Measurements from ENCODE around the gene UGT1A7.

Gene UGT1A7

DNA sequence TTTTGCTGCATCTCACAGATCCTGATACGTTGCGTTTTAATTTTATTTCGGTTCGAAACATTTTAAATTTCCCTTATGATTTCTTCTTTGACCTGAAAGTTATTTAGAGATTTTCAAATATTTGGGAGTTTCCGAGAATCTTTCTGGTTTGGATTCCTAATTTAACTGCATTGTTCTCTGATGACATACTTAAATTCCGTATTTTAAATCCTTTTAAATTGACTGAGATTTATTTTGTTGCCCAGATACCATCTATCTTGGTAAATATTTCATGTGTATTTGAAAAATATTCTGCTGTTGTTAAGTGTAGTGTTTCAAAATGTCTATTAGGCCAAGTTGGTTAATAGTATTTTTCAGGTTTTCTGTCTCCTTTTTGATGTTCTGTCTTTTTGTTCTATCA lies 134.2 kb downstream of the UGT1A7 start:
- Histone ChIP-seq H2BK15ac (replicated peaks; ENCODE audit: low read depth) (no peak overlapping the region), H3K4me3 (ENCODE audit: low read length) (no peak overlapping the region), H2AK5ac (ENCODE audit: low read length) (no peak overlapping the region), H4K8ac (ENCODE audit: low read depth, low read length) (no peak overlapping the region), H3K18ac (ENCODE audit: low read length) (no peak overlapping the region), H3K23ac (ENCODE audit: low read length) (no peak overlapping the region), H3K9ac (ENCODE audit: low read length) (no peak overlapping the region), H3K27me3 (ENCODE audit: insufficient read depth, low read length, poor library complexity) (no peaks in the 10 kb centered on the region), H2BK120ac (ENCODE audit: low read depth, low read length) (no peak overlapping the region), H3K27ac (ENCODE audit: low read depth, low read length) (no peak overlapping the region), H2BK5ac (ENCODE audit: low read length) (no peak overlapping the region), H3K4me2 (ENCODE audit: low read length) (no peak overlapping the region), H3K79me2 (ENCODE audit: control insufficient read depth, insufficient read depth, low read length) (no peaks in the 10 kb centered on the region), H4K5ac (ENCODE audit: low read length) (no peak overlapping the region), H3K4ac (ENCODE audit: low read depth, low read length) (no peak overlapping the region), H3K79me1 (ENCODE audit: low read length) (no peaks in the 10 kb centered on the region), H3K56ac (ENCODE audit: low read length) (no peak overlapping the region), H3K36me3 (ENCODE audit: control insufficient read depth, insufficient read depth, low read length) (no peaks in the 10 kb centered on the region), H3K4me1 (ENCODE audit: control insufficient read depth, low read depth, low read length) (no peaks in the 10 kb centered on the region)
- DNase-seq: no peak
- no CpG with 5 or more reads among the region's 6 CpGs for WGBS (ENCODE audit: extremely low coverage, insufficient coverage, low lambda C conversion rate)

DNA sequence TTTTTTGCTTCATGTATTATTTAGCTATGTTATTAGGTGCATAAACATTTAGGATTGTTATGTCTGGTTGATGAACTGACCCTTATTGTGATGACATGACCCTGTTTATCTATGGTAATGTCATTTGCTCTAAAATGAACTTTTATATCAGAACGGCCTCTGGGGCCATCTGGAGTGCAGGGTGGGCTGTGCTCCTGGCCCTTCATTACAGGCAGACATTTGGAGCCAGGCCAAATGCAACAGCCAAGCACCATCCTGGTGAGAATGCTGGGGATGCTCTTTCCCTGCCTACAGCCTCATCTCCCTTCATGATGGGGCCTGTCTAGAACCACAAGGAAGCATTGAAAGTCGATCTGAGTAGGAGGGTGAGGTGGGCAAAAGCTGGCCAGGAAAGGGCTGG lies 134.6 kb downstream of the UGT1A7 start:
- Histone ChIP-seq H3K27ac (ENCODE audit: low read depth, low read length) (no peak overlapping the region), H3K36me3 (ENCODE audit: control insufficient read depth, insufficient read depth, low read length) (no peaks in the 10 kb centered on the region), H3K4ac (ENCODE audit: low read depth, low read length) (no peak overlapping the region), H2BK120ac (ENCODE audit: low read depth, low read length) (no peak overlapping the region), H2BK15ac (replicated peaks; ENCODE audit: low read depth) (no peak overlapping the region), H3K56ac (ENCODE audit: low read length) (no peak overlapping the region), H3K23ac (ENCODE audit: low read length) (no peak overlapping the region), H2AK5ac (ENCODE audit: low read length) (no peak overlapping the region), H2BK5ac (ENCODE audit: low read length) (no peak overlapping the region), H3K79me2 (ENCODE audit: control insufficient read depth, insufficient read depth, low read length) (no peaks in the 10 kb centered on the region), H3K18ac (ENCODE audit: low read length) (no peak overlapping the region), H3K9ac (ENCODE audit: low read length) (no peak overlapping the region), H3K4me1 (ENCODE audit: control insufficient read depth, low read depth, low read length) (no peaks in the 10 kb centered on the region), H3K4me2 (ENCODE audit: low read length) (no peak overlapping the region), H3K79me1 (ENCODE audit: low read length) (no peaks in the 10 kb centered on the region), H3K27me3 (ENCODE audit: insufficient read depth, low read length, poor library complexity) (no peaks in the 10 kb centered on the region), H4K8ac (ENCODE audit: low read depth, low read length) (no peak overlapping the region), H3K4me3 (ENCODE audit: low read length) (no peak overlapping the region), H4K5ac (ENCODE audit: low read length) (no peak overlapping the region)
- no peak for DNase-seq
- no CpG with 5 or more reads among the region's 2 CpGs for WGBS (ENCODE audit: extremely low coverage, insufficient coverage, low lambda C conversion rate)

DNA sequence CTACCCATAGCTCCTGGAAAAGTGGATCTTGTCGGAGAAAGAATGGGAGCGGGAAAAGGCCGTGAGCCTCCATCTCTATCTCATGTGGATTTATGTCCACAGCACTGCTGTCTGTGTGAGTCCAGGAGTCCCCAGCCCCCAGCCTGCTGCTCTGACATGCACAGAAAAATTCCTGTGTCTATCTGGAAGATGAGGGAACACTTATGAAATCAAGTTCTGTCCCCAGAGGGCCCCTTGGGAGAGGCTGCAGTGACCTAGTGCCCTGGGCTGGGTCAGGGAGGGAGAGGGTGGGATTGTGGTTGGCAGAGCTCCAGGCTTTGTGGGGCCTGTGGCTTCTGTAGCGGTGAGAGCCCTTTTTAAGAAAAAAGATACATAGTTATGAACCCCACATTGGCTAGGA lies 135.1 kb downstream of the UGT1A7 start:
- Histone ChIP-seq H3K4me1 (ENCODE audit: control insufficient read depth, low read depth, low read length) (no peaks in the 10 kb centered on the region), H3K9ac (ENCODE audit: low read length) (no peak overlapping the region), H2BK120ac (ENCODE audit: low read depth, low read length) (no peak overlapping the region)

DNA sequence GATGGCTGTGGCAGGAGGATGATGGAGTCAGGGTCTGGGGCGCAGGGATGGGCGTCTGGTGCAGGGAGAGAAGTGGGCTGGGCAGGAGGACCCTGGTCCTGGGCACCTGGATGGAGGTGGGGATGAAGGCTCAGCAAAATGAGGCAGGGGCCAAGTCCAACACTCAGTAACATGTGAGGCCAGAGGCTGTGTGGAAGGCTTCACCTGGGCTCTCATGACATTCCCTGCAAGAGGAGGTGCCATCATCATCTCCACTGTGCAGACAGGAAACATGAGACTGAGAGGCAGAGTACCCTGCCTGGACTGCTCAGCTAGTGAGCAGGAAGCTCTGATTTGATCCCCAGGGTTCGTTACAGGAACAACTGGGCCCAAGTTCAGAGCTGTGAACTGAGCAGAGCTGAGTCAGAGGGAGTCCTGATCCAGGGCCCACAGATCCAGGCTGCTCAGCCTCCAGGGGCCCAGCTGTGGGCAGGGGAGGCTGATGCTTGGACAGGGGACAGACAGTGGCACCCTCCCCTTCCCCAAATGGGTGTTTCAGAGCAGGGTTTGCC lies 135.7 kb downstream of the UGT1A7 start:
- Histone ChIP-seq H3K18ac (ENCODE audit: low read length) (no peak overlapping the region), H3K36me3 (ENCODE audit: control insufficient read depth, insufficient read depth, low read length) (no peaks in the 10 kb centered on the region), H2BK5ac (ENCODE audit: low read length) (no peak overlapping the region), H4K5ac (ENCODE audit: low read length) (no peak overlapping the region), H2BK120ac (ENCODE audit: low read depth, low read length) (no peak overlapping the region), H4K8ac (ENCODE audit: low read depth, low read length) (no peak overlapping the region), H3K4me1 (ENCODE audit: control insufficient read depth, low read depth, low read length) (no peaks in the 10 kb centered on the region), H3K4me3 (ENCODE audit: low read length) (no peak overlapping the region), H3K4me2 (ENCODE audit: low read length) (no peak overlapping the region), H3K79me1 (ENCODE audit: low read length) (no peaks in the 10 kb centered on the region), H3K56ac (ENCODE audit: low read length) (no peak overlapping the region), H3K79me2 (ENCODE audit: control insufficient read depth, insufficient read depth, low read length) (no peaks in the 10 kb centered on the region), H3K23ac (ENCODE audit: low read length) (no peak overlapping the region), H3K9ac (ENCODE audit: low read length) (no peak overlapping the region), H3K27me3 (ENCODE audit: insufficient read depth, low read length, poor library complexity) (no peaks in the 10 kb centered on the region), H3K4ac (ENCODE audit: low read depth, low read length) (no peak overlapping the region), H2BK15ac (replicated peaks; ENCODE audit: low read depth) (no peak overlapping the region), H2AK5ac (ENCODE audit: low read length) (no peak overlapping the region), H3K27ac (ENCODE audit: low read depth, low read length) (no peak overlapping the region)
- no CpG with 5 or more reads among the region's 3 CpGs for WGBS (ENCODE audit: extremely low coverage, insufficient coverage, low lambda C conversion rate)
- DNase-seq: no peak

More for the DNA sequence above, 135.1 kb downstream of the UGT1A7 start:
- Histone ChIP-seq H3K79me1 (ENCODE audit: low read length) (no peaks in the 10 kb centered on the region), H3K23ac (ENCODE audit: low read length) (no peak overlapping the region), H3K4me3 (ENCODE audit: low read length) (no peak overlapping the region), H3K18ac (ENCODE audit: low read length) (no peak overlapping the region), H3K27ac (ENCODE audit: low read depth, low read length) (no peak overlapping the region), H3K56ac (ENCODE audit: low read length) (no peak overlapping the region), H3K79me2 (ENCODE audit: control insufficient read depth, insufficient read depth, low read length) (no peaks in the 10 kb centered on the region), H3K4me2 (ENCODE audit: low read length) (no peak overlapping the region), H2AK5ac (ENCODE audit: low read length) (no peak overlapping the region), H3K36me3 (ENCODE audit: control insufficient read depth, insufficient read depth, low read length) (no peaks in the 10 kb centered on the region), H4K8ac (ENCODE audit: low read depth, low read length) (no peak overlapping the region), H3K27me3 (ENCODE audit: insufficient read depth, low read length, poor library complexity) (no peaks in the 10 kb centered on the region), H2BK15ac (replicated peaks; ENCODE audit: low read depth) (no peak overlapping the region), H2BK5ac (ENCODE audit: low read length) (no peak overlapping the region), H4K5ac (ENCODE audit: low read length) (no peak overlapping the region), H3K4ac (ENCODE audit: low read depth, low read length) (no peak overlapping the region)
- WGBS (ENCODE audit: extremely low coverage, insufficient coverage, low lambda C conversion rate): no CpG with 5 or more reads among the region's 4 CpGs
- no peak for DNase-seq

DNA sequence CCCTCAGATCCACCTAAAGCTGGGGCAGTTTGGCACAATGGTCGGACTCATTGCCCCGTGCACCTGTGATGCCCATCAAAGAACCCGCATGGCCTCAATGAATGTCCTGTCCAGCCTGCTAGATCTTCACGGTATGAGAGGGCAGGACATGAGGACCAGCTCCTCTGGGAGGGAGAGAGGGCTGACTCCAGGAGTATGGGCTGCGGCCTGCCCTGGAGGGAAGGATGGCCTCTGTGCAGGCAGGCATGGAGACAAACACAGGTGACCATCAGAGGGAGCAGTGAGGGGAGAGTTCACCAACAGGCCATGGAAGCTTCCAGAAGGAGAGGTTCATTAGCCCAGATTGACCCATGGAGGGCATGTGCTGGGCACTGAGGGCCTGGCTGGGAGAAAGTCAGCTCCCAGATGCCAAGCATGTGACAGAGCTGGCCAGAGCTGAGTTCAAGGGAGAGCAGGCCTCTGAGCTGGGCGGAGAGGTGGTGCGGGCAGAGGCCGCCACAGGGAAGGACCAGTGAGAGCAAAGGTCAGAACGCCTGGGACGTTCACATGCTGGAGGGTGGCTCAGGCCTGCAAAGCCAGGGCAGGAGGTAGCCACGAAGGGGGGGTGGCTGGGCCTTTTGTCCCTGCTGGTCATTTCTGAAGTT lies 136.4 kb downstream of the UGT1A7 start:
- no peak overlapping the region for H3K23ac ChIP-seq (ENCODE audit: low read length)
- no peak overlapping the region for H2BK5ac ChIP-seq (ENCODE audit: low read length)
- H2BK120ac ChIP-seq (ENCODE audit: low read depth, low read length): no peak overlapping the region
- H2AK5ac ChIP-seq (ENCODE audit: low read length): no peak overlapping the region
- H3K9ac ChIP-seq (ENCODE audit: low read length): no peak overlapping the region
- H3K36me3 ChIP-seq (ENCODE audit: control insufficient read depth, insufficient read depth, low read length): no peaks in the 10 kb centered on the region
- no peak overlapping the region for H4K5ac ChIP-seq (ENCODE audit: low read length)
- H4K8ac ChIP-seq (ENCODE audit: low read depth, low read length): no peak overlapping the region
- WGBS (ENCODE audit: extremely low coverage, insufficient coverage, low lambda C conversion rate): no CpG with 5 or more reads among the region's 11 CpGs
- no peak for DNase-seq
- H2BK15ac ChIP-seq (replicated peaks; ENCODE audit: low read depth): no peak overlapping the region
- H3K56ac ChIP-seq (ENCODE audit: low read length): no peak overlapping the region
- H3K4me3 ChIP-seq (ENCODE audit: low read length): no peak overlapping the region
- no peaks in the 10 kb centered on the region for H3K4me1 ChIP-seq (ENCODE audit: control insufficient read depth, low read depth, low read length)
- H3K27me3 ChIP-seq (ENCODE audit: insufficient read depth, low read length, poor library complexity): no peaks in the 10 kb centered on the region
- no peak overlapping the region for H3K4me2 ChIP-seq (ENCODE audit: low read length)
- H3K27ac ChIP-seq (ENCODE audit: low read depth, low read length): no peak overlapping the region
- H3K18ac ChIP-seq (ENCODE audit: low read length): no peak overlapping the region
- H3K79me1 ChIP-seq (ENCODE audit: low read length): no peaks in the 10 kb centered on the region
- H3K79me2 ChIP-seq (ENCODE audit: control insufficient read depth, insufficient read depth, low read length): no peaks in the 10 kb centered on the region
- H3K4ac ChIP-seq (ENCODE audit: low read depth, low read length): no peak overlapping the region

Data from mesendoderm (in vitro differentiated cells).